Activated T-cell treated with anti-CD3 and anti-CD28 coated beads for 24 hours (primary cell): ENCODE measurements around the gene SIGLEC11.
"Not testable (repeated sequence)": the region's sequence is repeated elsewhere in the genome, so short reads cannot be mapped to it uniquely, and the experiment has no call there.

ENCODE experiments used
- DNase-seq: peaks from one replicate; pipeline ENCODE4 v3.0.0-alpha.2; 2020; ENCODE audit warnings: low read depth

SIGLEC11 gene, protein sequence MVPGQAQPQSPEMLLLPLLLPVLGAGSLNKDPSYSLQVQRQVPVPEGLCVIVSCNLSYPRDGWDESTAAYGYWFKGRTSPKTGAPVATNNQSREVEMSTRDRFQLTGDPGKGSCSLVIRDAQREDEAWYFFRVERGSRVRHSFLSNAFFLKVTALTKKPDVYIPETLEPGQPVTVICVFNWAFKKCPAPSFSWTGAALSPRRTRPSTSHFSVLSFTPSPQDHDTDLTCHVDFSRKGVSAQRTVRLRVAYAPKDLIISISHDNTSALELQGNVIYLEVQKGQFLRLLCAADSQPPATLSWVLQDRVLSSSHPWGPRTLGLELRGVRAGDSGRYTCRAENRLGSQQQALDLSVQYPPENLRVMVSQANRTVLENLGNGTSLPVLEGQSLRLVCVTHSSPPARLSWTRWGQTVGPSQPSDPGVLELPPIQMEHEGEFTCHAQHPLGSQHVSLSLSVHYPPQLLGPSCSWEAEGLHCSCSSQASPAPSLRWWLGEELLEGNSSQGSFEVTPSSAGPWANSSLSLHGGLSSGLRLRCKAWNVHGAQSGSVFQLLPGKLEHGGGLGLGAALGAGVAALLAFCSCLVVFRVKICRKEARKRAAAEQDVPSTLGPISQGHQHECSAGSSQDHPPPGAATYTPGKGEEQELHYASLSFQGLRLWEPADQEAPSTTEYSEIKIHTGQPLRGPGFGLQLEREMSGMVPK

GRCh38 chr19:49960980-49961379 is at the start of gene SIGLEC11:
Gene SIGLEC11 (minus strand): TSS chr19:49961172. CDS start chr19:49961081, 91 bp downstream.
- DNase-seq = not testable (repeated sequence)

DNA sequence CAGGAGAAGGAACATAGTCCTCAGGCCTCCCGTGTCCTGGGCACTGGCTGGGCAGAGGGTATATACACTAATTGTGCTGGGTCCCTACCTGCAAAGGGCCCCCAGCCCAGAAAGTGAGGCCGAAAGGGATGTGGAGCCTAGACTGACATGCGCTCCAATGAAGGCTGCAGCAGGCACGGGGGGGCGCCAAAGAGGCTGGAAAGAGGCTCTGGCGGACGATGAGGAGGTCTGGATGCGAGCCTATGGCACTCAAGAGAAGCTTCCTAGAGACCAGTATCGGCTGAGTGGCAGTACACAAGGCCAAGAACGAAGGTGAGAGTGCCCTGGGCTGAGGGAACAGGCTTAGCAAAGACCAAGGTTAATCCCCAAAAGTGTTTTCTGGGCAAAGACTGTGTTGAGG is 47.6 kb upstream of the SIGLEC11 start:
- no peak for DNase-seq

DNA sequence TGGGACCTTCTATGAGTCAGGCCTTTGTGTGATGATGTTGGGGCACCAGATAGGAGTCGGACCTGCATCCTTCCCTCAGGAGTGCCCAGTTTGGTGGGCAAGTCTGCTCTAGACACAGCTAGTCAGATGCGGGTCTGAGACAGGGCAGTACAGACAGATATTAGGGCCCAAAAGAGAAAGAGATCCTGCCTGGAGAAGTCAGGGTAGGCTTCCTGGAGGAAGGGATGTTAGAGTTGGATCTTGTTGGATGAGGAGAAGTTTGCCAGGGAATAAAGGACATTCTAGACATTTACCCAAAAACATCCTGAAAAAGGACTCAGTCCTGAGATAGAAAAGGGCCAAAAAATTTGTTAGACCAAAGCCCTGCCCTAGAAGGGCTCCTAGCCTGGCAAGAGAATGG is 47.0 kb upstream of the SIGLEC11 start:
- DNase-seq = no peak

- DNase-seq = no peak
Observed at GRCh38 chr19:50007170-50007569, 46.2 kb upstream of the SIGLEC11 start.

DNA sequence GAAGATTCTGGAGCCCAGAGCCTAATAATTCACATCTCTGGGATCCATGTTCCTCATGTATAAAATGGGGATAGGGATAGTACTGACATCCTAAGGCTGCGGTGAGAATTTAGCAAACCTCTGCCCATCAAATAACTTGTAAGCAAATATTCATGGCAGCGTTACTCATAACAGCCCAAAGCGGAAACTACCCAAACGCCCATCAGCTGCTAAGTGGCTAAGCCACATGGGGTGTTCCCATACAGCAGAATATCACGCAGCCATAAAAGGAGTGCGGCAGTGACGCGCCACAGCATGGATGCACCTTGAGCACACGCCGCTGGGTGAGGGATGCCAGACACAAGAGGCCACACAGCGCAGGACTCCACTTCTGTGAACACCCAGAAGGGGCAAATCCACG is 44.5 kb upstream of the SIGLEC11 start:
- no peak for DNase-seq

GRCh38 chr19:50003810-50004419 is 42.9 kb upstream of the SIGLEC11 start:
- no peak for DNase-seq

GRCh38 chr19:50003254-50003788 is 42.3 kb upstream of the SIGLEC11 start:
- no peak for DNase-seq

DNA sequence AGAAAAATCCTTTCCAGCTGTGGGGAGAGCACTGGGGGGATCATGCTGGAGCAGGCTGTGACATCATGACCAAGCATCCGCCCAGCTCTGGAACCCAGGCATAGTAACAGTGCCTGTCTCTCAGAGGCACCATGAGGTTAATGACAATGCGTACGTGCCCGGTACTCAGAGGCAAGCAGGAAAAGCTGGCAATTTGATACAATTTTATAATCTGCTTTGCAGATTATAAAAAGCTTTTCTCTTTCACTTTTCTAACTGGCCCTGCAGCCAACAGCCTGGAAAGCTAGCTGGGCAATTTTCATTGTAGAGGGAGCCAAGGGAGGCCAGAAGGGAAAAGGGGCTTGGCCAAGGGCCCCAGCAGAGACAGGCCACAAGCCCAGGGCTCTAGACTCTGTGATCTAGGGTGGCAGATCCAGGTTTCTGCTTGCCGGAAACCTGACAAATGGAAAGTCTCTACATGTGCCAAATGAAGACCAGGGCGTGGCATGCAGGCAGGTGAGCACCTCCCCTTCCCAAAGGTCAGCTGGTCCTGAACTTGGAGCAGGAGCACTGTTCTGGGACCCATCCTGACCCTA is 41.5 kb upstream of the SIGLEC11 start:
- no peak for DNase-seq

DNA sequence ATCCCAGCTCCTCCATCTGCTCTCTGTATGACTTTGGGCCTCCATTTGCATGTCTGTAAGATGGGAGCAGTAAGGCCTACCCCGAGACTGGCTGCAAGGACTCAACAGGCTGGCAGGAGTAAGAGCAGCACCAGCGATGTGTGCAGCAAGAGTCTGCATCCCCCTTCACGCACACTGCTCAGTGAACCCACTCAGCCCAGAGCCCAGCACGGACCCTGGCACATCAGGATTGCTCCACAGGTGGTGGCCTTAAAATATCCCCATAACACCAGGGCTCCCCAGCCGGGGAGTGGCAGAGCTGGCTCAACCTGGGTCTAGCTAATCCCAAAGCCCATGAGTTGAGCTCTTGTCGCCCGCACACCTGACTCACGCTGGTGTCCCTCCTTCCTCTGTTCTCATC is 40.8 kb upstream of the SIGLEC11 start:
- no peak for DNase-seq

DNA sequence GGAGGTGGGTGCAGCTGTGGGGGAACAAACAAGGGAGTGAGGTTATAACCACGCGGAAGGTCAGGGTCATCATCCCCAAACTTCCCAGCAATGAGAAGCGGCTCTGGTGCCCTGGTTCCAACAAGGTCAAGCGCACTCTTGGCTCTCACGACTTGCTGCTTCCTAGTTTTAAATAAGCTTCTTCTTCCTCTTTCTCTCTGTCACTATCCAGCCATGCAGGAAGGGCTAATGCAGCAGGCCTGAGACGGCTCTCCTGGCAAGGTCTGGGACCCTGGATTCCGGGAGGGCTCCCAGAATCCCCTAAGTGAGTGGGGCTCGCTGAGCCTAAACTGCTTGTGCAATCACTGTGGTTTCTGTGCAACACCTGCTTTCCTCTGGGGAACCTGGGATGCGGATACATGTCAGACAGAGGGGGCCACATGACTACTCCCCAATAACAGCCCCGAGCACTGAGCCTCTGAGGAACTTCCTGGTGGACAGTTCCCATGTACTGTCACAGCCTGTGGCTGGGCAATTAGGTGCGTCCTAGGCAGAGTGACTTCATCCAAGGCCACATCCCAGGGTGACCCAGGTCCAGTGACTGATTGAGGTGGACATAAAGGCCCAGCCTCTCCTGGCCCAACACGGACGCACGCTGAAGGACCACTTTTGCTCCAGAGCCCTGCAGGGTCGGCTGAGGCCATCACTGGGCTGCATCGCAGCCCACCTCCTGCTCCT is 40.0 kb upstream of the SIGLEC11 start:
- DNase-seq = no peak

GRCh38 chr19:50000038-50000840 is 39.3 kb upstream of the SIGLEC11 start:
- no peak for DNase-seq

DNA sequence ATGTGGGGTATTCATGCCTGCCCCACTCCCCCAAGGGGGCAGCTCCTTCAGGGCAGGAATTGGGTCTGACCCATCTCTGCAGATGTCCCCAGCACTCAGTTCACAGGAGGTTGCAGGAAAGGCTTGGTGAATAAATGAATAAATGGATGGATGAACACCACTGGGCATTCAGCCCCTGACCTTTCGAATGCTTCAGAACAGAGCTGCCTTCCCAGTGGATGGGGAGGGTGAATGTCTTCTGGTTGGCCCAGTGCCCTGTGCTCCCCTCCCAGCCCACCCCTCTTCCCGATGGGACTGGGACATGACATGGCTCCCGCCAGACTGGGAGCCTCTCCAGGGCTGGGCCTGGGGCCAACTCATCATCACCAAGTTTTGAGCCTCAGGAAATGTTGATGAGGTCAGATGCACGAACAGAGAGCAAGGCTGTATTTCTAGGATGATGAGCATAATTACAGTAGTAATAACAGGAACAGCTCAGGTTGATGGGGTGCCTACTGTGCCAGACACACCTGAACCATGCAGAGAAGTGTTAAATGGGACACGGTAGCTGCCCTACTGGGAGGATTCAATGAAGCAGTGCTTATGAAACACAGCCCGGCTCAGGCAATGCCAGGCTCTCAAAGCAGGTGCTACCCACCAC is 38.5 kb upstream of the SIGLEC11 start:
- DNase-seq = no peak

DNA sequence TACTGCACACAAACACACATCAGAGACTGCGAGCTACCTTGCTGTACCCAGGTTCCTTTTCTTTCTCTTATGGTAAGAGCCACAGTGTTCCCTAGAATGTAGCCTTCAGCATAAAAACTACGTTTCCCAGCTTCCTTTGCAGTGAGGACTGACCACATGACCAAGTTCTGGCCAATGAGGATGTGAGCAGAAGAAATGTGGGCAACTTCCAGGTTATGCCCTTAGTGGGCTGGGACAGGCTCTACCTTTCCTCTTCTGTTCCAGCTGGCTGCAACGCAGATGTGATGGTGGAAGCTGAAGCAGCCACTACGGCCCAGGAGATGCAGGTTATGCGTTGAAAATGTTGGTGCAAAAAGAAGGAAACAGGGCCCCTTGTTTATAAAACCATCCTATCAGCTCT is 36.7 kb upstream of the SIGLEC11 start:
- DNase-seq = no peak

GRCh38 chr19:49988433-49988832 is 27.5 kb upstream of the SIGLEC11 start:
- DNase-seq = peak; percentile 18

GRCh38 chr19:49988007-49988406 is 27.0 kb upstream of the SIGLEC11 start:
- no peak for DNase-seq

DNA sequence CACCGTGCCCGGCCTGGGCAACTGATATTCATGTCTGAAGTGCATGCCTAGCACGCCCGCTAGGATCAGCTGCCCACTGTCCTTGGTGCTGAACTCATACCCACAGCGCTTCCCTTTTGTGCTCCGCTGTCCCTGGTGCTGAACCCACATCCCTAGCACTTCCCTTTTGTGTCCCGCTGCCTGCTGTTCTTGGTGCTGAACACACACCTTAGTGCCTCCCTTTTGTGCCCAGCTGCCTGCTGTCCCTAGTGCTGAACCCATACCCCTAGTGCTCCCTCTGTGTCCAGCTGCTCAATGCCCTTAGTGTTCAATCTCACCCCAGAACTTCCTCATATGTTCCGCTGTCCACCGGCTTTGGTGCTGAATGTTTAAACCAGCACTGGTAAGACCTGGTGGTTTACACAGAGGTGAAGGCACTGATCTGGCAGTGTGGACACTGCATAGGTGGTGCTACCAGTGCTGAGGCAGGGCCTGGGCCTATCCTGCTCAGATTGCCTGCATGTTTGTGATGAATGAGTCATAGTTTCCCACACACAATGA is 26.3 kb upstream of the SIGLEC11 start:
- DNase-seq = peak; percentile 67

DNA sequence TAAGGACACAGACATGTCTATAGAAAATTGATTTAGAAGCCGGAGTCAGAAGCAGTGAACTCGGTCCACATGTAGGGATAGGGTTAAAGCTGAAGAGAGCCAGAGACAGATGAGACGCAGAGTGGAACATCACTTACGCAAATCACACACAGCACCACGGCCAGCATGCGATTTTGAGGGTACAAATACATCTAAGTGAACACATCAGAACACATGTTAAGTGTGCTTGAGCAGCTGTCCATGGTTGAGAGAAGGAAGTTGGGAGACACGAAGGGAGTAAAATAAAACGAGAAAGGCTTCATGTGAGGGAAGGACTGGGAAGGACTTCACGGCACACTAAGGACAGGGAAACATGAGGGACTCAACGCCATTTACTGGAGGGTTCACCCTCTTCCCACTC is 25.4 kb upstream of the SIGLEC11 start:
- no peak for DNase-seq

DNA sequence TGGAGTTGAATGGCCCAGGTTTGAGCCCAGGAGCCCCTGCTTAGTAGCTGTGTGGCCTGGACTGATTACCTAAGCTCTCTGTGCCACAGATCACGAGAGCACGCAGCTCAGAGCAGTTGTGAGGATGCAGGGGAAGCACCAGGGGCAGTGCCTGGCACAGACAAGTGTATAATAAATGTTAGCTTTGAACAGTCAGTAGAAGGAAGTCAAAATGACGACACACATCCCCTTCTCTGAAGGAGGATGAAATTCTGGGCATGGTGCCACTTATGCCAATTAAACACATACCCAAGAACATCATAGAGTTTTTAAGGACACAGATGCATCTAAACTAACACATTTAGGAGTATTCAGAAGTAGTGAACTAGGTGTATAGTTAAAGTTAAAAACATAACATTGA is 24.9 kb upstream of the SIGLEC11 start:
- no peak for DNase-seq

GRCh38 chr19:49984491-49984890 is 23.5 kb upstream of the SIGLEC11 start:
- no peak for DNase-seq

- peak; percentile 73 for DNase-seq
Observed at GRCh38 chr19:49983645-49984229, 22.8 kb upstream of the SIGLEC11 start.
